WERI-Rb-1 (cell line): ENCODE data around the gene COL4A6.

Experiments
- DNase-seq: peaks from one replicate; pipeline ENCODE4 v3.0.0-alpha.2; 2020
- H3K27ac ChIP-seq: fragments of 250-450 bp; sonication (Bioruptor Pico); 2 replicates; pipeline ENCODE4 v1.5.1; 2020; ENCODE audit warnings: mild to moderate bottlenecking, moderate library complexity
- H3K27me3 ChIP-seq: fragments of 250-450 bp; sonication (Bioruptor Pico); 2 replicates; pipeline ENCODE4 v1.5.1; 2021; ENCODE audit warnings: mild to moderate bottlenecking, low read depth, moderate library complexity; ENCODE audit not compliant: insufficient read depth, severe bottlenecking
- H3K36me3 ChIP-seq: fragments of 250-450 bp; sonication (Bioruptor Pico); 2 replicates; pipeline ENCODE4 v1.5.1; 2020; ENCODE audit warnings: mild to moderate bottlenecking, moderate library complexity
- H3K4me3 ChIP-seq: 2 replicates; pipeline ENCODE4 v1.5.1; 2011; ENCODE audit warnings: low read depth, mild to moderate bottlenecking, control low read depth, low read length
- H3K9me3 ChIP-seq: fragments of 250-450 bp; sonication (Bioruptor Pico); 2 replicates; pipeline ENCODE4 v1.5.1; 2021; ENCODE audit warnings: mild to moderate bottlenecking, moderate library complexity; ENCODE audit not compliant: severe bottlenecking
- CTCF ChIP-seq: IDR thresholded peaks from 2 replicates; pipeline ENCODE4 v1.5.1; 2011; ENCODE audit warnings: low read depth, mild to moderate bottlenecking, control low read depth, inconsistent platforms, low read length

The COL4A6 gene

GRCh38 chrX:108439961-108440696 is 1.9 kb upstream of the COL4A6 start:
- TF ChIP-seq CTCF: no peak

GRCh38 chrX:108439426-108439942 is 1.3 kb upstream of the COL4A6 start, which contains the start of gene COL4A5:
TSS of gene COL4A5 (plus strand) at chrX:108439838. CDS start at chrX:108440126, 288 bp downstream.
- H3K27ac ChIP-seq: no peak within 1 kb of the TSS
- H3K4me3 ChIP-seq: no peak within 1 kb of the TSS
- peaks cover 62% of the 10 kb centered on the region for H3K27me3 ChIP-seq
- no peak for DNase-seq
- H3K36me3 ChIP-seq: no peaks in the 10 kb centered on the region
- no peaks in the 10 kb centered on the region for H3K9me3 ChIP-seq
- no peak for TF ChIP-seq CTCF

More at GRCh38 chrX:108439961-108440696, 1.9 kb upstream of the COL4A6 start:
- Histone ChIP-seq H3K36me3 (no peaks in the 10 kb centered on the region), H3K4me3 (no peak overlapping the region), H3K27me3 (peaks cover 62% of the 10 kb centered on the region), H3K27ac (no peak overlapping the region), H3K9me3 (no peaks in the 10 kb centered on the region)
- no peak for DNase-seq

DNA sequence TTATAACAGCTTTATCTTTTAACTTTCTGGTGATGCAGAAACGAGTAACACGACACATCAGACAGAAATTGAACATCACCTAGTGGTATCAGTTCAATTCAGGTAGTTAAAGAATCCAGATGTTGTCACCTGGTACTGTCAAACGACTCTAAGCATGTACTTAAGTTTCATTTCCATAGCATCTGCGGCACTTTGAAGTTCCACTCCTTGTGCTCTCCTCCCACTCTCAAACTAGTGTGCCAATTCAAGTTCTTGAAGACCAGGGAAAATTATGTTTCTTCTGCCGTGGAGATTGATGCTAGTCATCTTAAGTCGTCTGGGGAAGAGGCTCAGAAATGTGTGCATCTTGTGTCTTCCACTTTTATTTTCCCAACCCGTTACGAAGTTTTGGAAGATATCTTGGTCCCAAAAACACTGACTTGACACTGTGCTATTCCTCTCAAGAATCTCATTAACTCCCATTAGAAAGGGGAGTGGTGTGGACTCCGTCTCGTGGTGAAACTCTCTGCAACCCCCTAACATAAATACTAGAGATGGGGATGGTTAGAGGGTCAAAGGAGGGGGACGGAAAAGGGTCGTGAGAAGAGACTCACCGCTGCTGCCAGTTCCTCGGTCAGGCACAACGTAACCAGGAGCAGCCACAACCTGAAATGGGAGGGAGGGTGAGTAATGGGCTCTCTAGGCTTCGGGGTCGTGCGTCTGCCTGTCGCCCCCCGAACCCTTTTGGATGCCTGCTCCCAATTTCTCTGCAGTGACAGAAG is 693 bp downstream of the COL4A6 start:
- H3K27ac ChIP-seq: no peak overlapping the region

GRCh38 chrX:108435261-108435660 is 3.0 kb downstream of the COL4A6 start:
- H3K27ac ChIP-seq: no peak overlapping the region
- peaks cover 61% of the 10 kb centered on the region for H3K27me3 ChIP-seq
- DNase-seq: no peak
- no peaks in the 10 kb centered on the region for H3K9me3 ChIP-seq
- no peak overlapping the region for H3K4me3 ChIP-seq
- no peak for TF ChIP-seq CTCF
- H3K36me3 ChIP-seq: no peaks in the 10 kb centered on the region

More for the DNA sequence above, 693 bp downstream of the COL4A6 start:
- Histone ChIP-seq H3K4me3 (no peak overlapping the region), H3K9me3 (no peaks in the 10 kb centered on the region), H3K27me3 (peaks cover 67% of the 10 kb centered on the region), H3K36me3 (no peaks in the 10 kb centered on the region)
- no peak for DNase-seq
- TF ChIP-seq CTCF: no peak

- TF ChIP-seq CTCF: no peak
These were observed 12.0 kb downstream of the COL4A6 start for GRCh38 chrX:108426262-108426661.

More at GRCh38 chrX:108426262-108426661, 12.0 kb downstream of the COL4A6 start:
- Histone ChIP-seq H3K27me3 (peaks cover 69% of the 10 kb centered on the region), H3K4me3 (no peak overlapping the region), H3K9me3 (no peaks in the 10 kb centered on the region), H3K36me3 (no peaks in the 10 kb centered on the region), H3K27ac (no peak overlapping the region)
- DNase-seq: no peak
